H1 (cell line): Measurements from ENCODE around the gene PAX5. TPM values are rescaled to one million over a fixed set of nuclear protein-coding genes. Genes with fewer than 3 reads are reported as not detected.

ENCODE experiments used
- CTCF ChIA-PET: fragments of 300-600 bp; sonication (Branson Sonifier 250); formaldehyde crosslinking; loops from one replicate; lab custom pipeline; 2021; ENCODE audit not compliant: partially characterized antibody; lab: Charles Lee
- POLR2A ChIA-PET: fragments of 300-600 bp; sonication (Branson Sonifier 250); formaldehyde crosslinking; loops from one replicate; lab custom pipeline; 2021; ENCODE audit warnings: inconsistent platforms; ENCODE audit not compliant: partially characterized antibody; lab: Charles Lee
- DNase-seq, 2 experiments: peaks; one replicate each; pipeline versions ENCODE4 v3.0.0 to v3.0.0-alpha.2; 2010 to 2022; ENCODE audit warnings: low spot score in 2 of 2, low read depth in 1 of 2, mixed read lengths in 1 of 2
- FAIRE-seq: peaks from 2 replicates; lab custom pipeline; 2011; peaks lifted over from hg19 to GRCh38; lab: Jason Lieb, UNC
- H2AFZ ChIP-seq: 2 replicates; pipeline ENCODE4 v1.8.1; 2012; ENCODE audit warnings: low read length, inconsistent platforms
- H2AK5ac ChIP-seq: 2 replicates; pipeline ENCODE4 v1.6.1; 2013; ENCODE audit warnings: low read depth, low read length
- H2BK120ac ChIP-seq: replicated peaks from 2 replicates; pipeline ENCODE3; 2013; ENCODE audit warnings: low read depth, low read length, inconsistent platforms
- H2BK12ac ChIP-seq: 2 replicates; pipeline ENCODE4 v1.6.1; 2013; ENCODE audit warnings: low read depth, low read length
- H2BK15ac ChIP-seq: 2 replicates; pipeline ENCODE4 v1.6.1; 2013; ENCODE audit warnings: low read length
- H2BK20ac ChIP-seq: 2 replicates; pipeline ENCODE4 v1.6.1; 2013; ENCODE audit warnings: low read length
- H2BK5ac ChIP-seq: 2 replicates; pipeline ENCODE4 v1.6.1; 2013; ENCODE audit warnings: low read depth, low read length
- H3K14ac ChIP-seq: 2 replicates; pipeline ENCODE4 v1.6.1; 2013; ENCODE audit warnings: inconsistent platforms; ENCODE audit not compliant: insufficient read length
- H3K18ac ChIP-seq: 2 replicates; pipeline ENCODE4 v1.6.1; 2013; ENCODE audit warnings: low read length; ENCODE audit errors: extremely low read depth
- H3K23ac ChIP-seq: 2 replicates; pipeline ENCODE4 v1.6.1; 2013; ENCODE audit warnings: inconsistent platforms; ENCODE audit not compliant: insufficient read length
- H3K23me2 ChIP-seq: 2 replicates; pipeline ENCODE4 v1.6.1; 2013; ENCODE audit warnings: low read depth, low read length
- H3K27ac ChIP-seq: 2 replicates; pipeline ENCODE4 v1.6.1; 2011; ENCODE audit warnings: low read depth, low read length, inconsistent platforms
- H3K27me3 ChIP-seq, 4 experiments: replicated peaks in 1 of 4; 1 replicate in 1 of 4; 2 replicates in 3 of 4; pipeline versions ENCODE4 v1.6.1 to v1.8.1; 2011 to 2013; ENCODE audit warnings: low read length in 3 of 4, mild to moderate bottlenecking in 3 of 4, inconsistent platforms in 2 of 4, mixed read lengths in 2 of 4, moderate library complexity in 1 of 4; ENCODE audit not compliant: control insufficient read depth in 3 of 4, insufficient read depth in 3 of 4; ENCODE audit errors: extremely low read depth in 1 of 4
- H3K36me3 ChIP-seq, 4 experiments: 2 replicates each; pipeline versions ENCODE4 v1.6.1 to v1.8.1; 2011 to 2013; ENCODE audit warnings: mild to moderate bottlenecking in 4 of 4, low read length in 3 of 4, moderate library complexity in 2 of 4, control low read depth in 1 of 4, inconsistent platforms in 1 of 4; ENCODE audit not compliant: insufficient read depth in 4 of 4, control insufficient read depth in 2 of 4
- H3K4ac ChIP-seq: replicated peaks from 2 replicates; pipeline ENCODE3; 2013; ENCODE audit warnings: low read length, low read depth, mixed read lengths, inconsistent platforms; ENCODE audit not compliant: insufficient read length
- H3K4me1 ChIP-seq, 4 experiments: replicated peaks in 1 of 4; 1 replicate in 1 of 4; 2 replicates in 3 of 4; pipeline versions ENCODE4 v1.6.1 to v1.8.1; 2011 to 2013; ENCODE audit warnings: low read length in 3 of 4, inconsistent platforms in 2 of 4, mixed read lengths in 1 of 4; ENCODE audit not compliant: insufficient read depth in 4 of 4, control insufficient read depth in 3 of 4
- H3K4me2 ChIP-seq, 2 experiments: 2 replicates each; pipeline versions ENCODE4 v1.6.1 to v1.8.1; 2011 to 2013; ENCODE audit warnings: low read depth in 2 of 2, low read length in 2 of 2, control low read depth in 1 of 2, inconsistent platforms in 1 of 2, mild to moderate bottlenecking in 1 of 2; ENCODE audit not compliant: insufficient read depth in 1 of 2
- H3K4me3 ChIP-seq, 4 experiments: fragments of 200-600, 300-600 bp in 1 of 4; sonication (generic), shearing (Covaris generic), sonication (Bioruptor Twin) in 1 of 4; 2 replicates each; pipeline versions ENCODE4 v1.5.1 to v1.8.1; 2011 to 2016; ENCODE audit warnings: low read length in 4 of 4, low read depth in 3 of 4, control low read depth in 2 of 4, inconsistent platforms in 2 of 4, mild to moderate bottlenecking in 2 of 4, mixed read lengths in 1 of 4, moderate library complexity in 1 of 4; ENCODE audit not compliant: insufficient read depth in 2 of 4; ENCODE audit errors: extremely low read depth in 1 of 4
- H3K56ac ChIP-seq: replicated peaks from 2 replicates; pipeline ENCODE3; 2013; ENCODE audit warnings: low read depth, mild to moderate bottlenecking, mixed read lengths, low read length, inconsistent platforms; ENCODE audit not compliant: insufficient read length
- H3K79me1 ChIP-seq: 2 replicates; pipeline ENCODE4 v1.6.1; 2013; ENCODE audit warnings: low read depth, low read length, control low read depth
- H3K79me2 ChIP-seq, 2 experiments: 2 replicates each; pipeline versions ENCODE4 v1.6.1 to v1.8.1; 2012 to 2013; ENCODE audit warnings: low read length in 2 of 2, mild to moderate bottlenecking in 2 of 2, inconsistent platforms in 1 of 2; ENCODE audit not compliant: insufficient read depth in 2 of 2, control insufficient read depth in 1 of 2
- H3K9ac ChIP-seq, 4 experiments: replicated peaks in 1 of 4; 1 replicate in 1 of 4; 2 replicates in 3 of 4; pipeline versions ENCODE4 v1.6.1 to v1.8.1; 2011 to 2013; ENCODE audit warnings: low read depth in 3 of 4, low read length in 3 of 4, control low read depth in 2 of 4, mild to moderate bottlenecking in 2 of 4, moderate library complexity in 2 of 4, inconsistent platforms in 1 of 4; ENCODE audit errors: extremely low read depth in 1 of 4
- H3K9me3 ChIP-seq, 2 experiments: 2 replicates each; pipeline versions ENCODE4 v1.6.1 to v1.8.1; 2012 to 2013; ENCODE audit warnings: mild to moderate bottlenecking in 2 of 2, moderate library complexity in 2 of 2, control low read depth in 1 of 2, inconsistent platforms in 1 of 2, low read depth in 1 of 2, low read length in 1 of 2, mixed read lengths in 1 of 2; ENCODE audit not compliant: insufficient read depth in 2 of 2
- H4K20me1 ChIP-seq, 2 experiments: replicated peaks in 1 of 2; 2 replicates each; pipeline versions ENCODE3 to v1.8.1; 2011 to 2013; ENCODE audit warnings: inconsistent platforms in 2 of 2, low read length in 2 of 2, mild to moderate bottlenecking in 1 of 2; ENCODE audit not compliant: insufficient read depth in 2 of 2, control insufficient read depth in 1 of 2
- H4K5ac ChIP-seq: 2 replicates; pipeline ENCODE4 v1.6.1; 2013; ENCODE audit warnings: low read length, low read depth, mixed read lengths, inconsistent platforms; ENCODE audit not compliant: insufficient read length
- H4K8ac ChIP-seq: 2 replicates; pipeline ENCODE4 v1.8.0; 2013; ENCODE audit warnings: mild to moderate bottlenecking, moderate library complexity, low read length, inconsistent platforms; ENCODE audit not compliant: insufficient read depth; ENCODE audit errors: extremely low read depth
- H4K91ac ChIP-seq: replicated peaks from 2 replicates; pipeline ENCODE3; 2013; ENCODE audit warnings: low read length, mixed read lengths, inconsistent platforms; ENCODE audit not compliant: insufficient read length
- BCL11A ChIP-seq, 2 experiments: IDR thresholded peaks; one replicate each; pipeline ENCODE4 v1.6.1; 2011; ENCODE audit warnings: low read depth in 2 of 2, low read length in 2 of 2, mild to moderate bottlenecking in 2 of 2
- CEBPB ChIP-seq: IDR thresholded peaks from 2 replicates; pipeline ENCODE4 v1.6.1; 2012; ENCODE audit warnings: low read depth, low read length
- CTCF ChIP-seq, 3 experiments: IDR thresholded peaks; 1 replicate in 2 of 3; 2 replicates in 1 of 3; pipeline versions ENCODE4 v1.5.1 to v1.6.1; 2011; ENCODE audit warnings: low read length in 3 of 3, mild to moderate bottlenecking in 3 of 3, inconsistent platforms in 2 of 3, low read depth in 1 of 3, moderate library complexity in 1 of 3; ENCODE audit not compliant: insufficient read depth in 1 of 3; ENCODE audit errors: control extremely low read depth in 1 of 3
- RAD21 ChIP-seq, 2 experiments: IDR thresholded peaks in 1 of 2; conservative IDR thresholded peaks in 1 of 2; 2 replicates each; pipeline ENCODE4 v1.6.1; 2011; ENCODE audit warnings: low read depth in 2 of 2, low read length in 2 of 2, improper control_type of control experiment in 1 of 2, inconsistent platforms in 1 of 2, mild to moderate bottlenecking in 1 of 2, moderate library complexity in 1 of 2
- WGBS, 2 experiments: shearing (Covaris generic) in 1 of 2; methylation state at CpG; one replicate each; pipeline versions ENCODE4 v1.1.6 to v1.1.7; 2013 to 2015; ENCODE audit warnings: low lambda C conversion rate in 2 of 2, mixed read lengths in 2 of 2, inconsistent platforms in 1 of 2, low coverage in 1 of 2, missing lambda C conversion rate in 1 of 2; ENCODE audit not compliant: insufficient replicate concordance in 2 of 2, insufficient coverage in 1 of 2, insufficient read length in 1 of 2; ENCODE audit errors: extremely low coverage in 1 of 2, missing lambda C conversion rate in 1 of 2; 5-methylcytosine and 5-hydroxymethylcytosine counted together
- polyA plus RNA-seq, 7 experiments: library from polyadenylated mRNA; depleted of rRNA in 3 of 7; stranded (reverse) in 5 of 7; unstranded in 2 of 7; fragments of >200 nt in 5 of 7; fragments of 200-250 nt in 2 of 7; gene quantifications; 1 replicate in 5 of 7; 2 replicates in 1 of 7; 4 replicates in 1 of 7; pipeline versions ENCODE4 v1.2.1 to v1.2.3, GENCODE V29; 2011 to 2013; ENCODE audit warnings: missing spikeins in 2 of 7, mixed read lengths in 2 of 7
- total RNA-seq: library from RNA; stranded (reverse); fragmentation: NEBNext Ultra II Directional; extraction: Animal tissue kit (Norgen Biotek cat#: 25700); gene quantifications from 2 replicates; pipeline ENCODE4 v1.2.1, GENCODE V29; 2021

The PAX5 gene
- total and polyA plus RNA-seq, 2 of the 8 experiments (the other 6 are each of a cell fraction or from before 2014, with no cell fraction given): 0.29 to 0.43 TPM

- FAIRE-seq (no peak), DNase-seq (no peak)
- Histone ChIP-seq H2BK20ac (no peak overlapping the region), H3K9me3 (no peaks in the 10 kb centered on the region), H4K8ac (no peak overlapping the region; the same call in 1 of the 2 replicates), H3K14ac (no peak overlapping the region), H2AK5ac (no peak overlapping the region), H2BK5ac (no peak overlapping the region), H3K79me1 (no peaks in the 10 kb centered on the region), H3K56ac (no peak overlapping the region), H3K9ac (no peak overlapping the region), H2BK12ac (no peak overlapping the region), H3K4me3 (0 out of 8 replicates have a peak overlapping the region, but pooled peaks of 1 of the 4 experiments have one; percentile 10), H3K4me1 (peaks cover 0 to 10% (median 3%) of the 10 kb centered on the region in 4 experiments; a peak in 4 of 7 replicates), H4K20me1 (no peaks in the 10 kb centered on the region), H2BK120ac (no peak overlapping the region), H4K91ac (peak overlapping the region; percentile 18), H3K4me2 (no peak overlapping the region), H2AFZ (no peak overlapping the region), H3K4ac (no peak overlapping the region), H3K23me2 (peaks cover 6% of the 10 kb centered on the region; the same call in 1 of the 2 replicates), H3K36me3 (no peaks in the 10 kb centered on the region), H3K27me3 (peaks cover 15 to 52% (median 49%) of the 10 kb centered on the region in 4 experiments), H2BK15ac (peak overlapping the region; percentile 84; the same call in 1 of the 2 replicates), H3K79me2 (no peaks in the 10 kb centered on the region), H4K5ac (no peak overlapping the region), H3K18ac (no peak overlapping the region), H3K27ac (no peak overlapping the region), H3K23ac (no peak overlapping the region)
- peak in 1 of 2 experiments; percentile 26; a peak in 1 of 4 replicates for TF ChIP-seq RAD21 (IDR thresholded peaks at IDR 0.05 in 1 of 2, conservative IDR thresholded peaks at IDR 0.05 in 1 of 2; ENCODE audit: low read depth in 2 of 2, low read length in 2 of 2)
- TF ChIP-seq CTCF (IDR thresholded peaks at IDR 0.05; ENCODE audit: control extremely low read depth in 1 of 3, insufficient read depth in 1 of 3, low read depth in 1 of 3, low read length in 3 of 3): peak; percentile 14 to 31 (median 24); a peak in 3 of 4 replicates
- no peak for TF ChIP-seq BCL11A (IDR thresholded peaks at IDR 0.05; ENCODE audit: low read depth in 2 of 2, low read length in 2 of 2)
- peak; percentile 75 for TF ChIP-seq CEBPB
- ChIA-PET POLR2A (no interaction called here), CTCF (interaction anchor here (0.6 to 22.2 kb wide), 19 partner anchors 9 to 411 kb away, joined by 3 to 657 read pairs (median 3); no protein-coding TSS in a partner anchor)
- WGBS, 2 experiments: 71% methylated on average over 8 of the region's 8 CpGs; no CpG with 5 or more reads in 1 of the 2 experiments
Observed at GRCh38 chr9:36999728-37000333, 34.2 kb downstream of the PAX5 start.
